Measurements from ENCODE around the gene FBXW8.

The FBXW8 gene

DNA sequence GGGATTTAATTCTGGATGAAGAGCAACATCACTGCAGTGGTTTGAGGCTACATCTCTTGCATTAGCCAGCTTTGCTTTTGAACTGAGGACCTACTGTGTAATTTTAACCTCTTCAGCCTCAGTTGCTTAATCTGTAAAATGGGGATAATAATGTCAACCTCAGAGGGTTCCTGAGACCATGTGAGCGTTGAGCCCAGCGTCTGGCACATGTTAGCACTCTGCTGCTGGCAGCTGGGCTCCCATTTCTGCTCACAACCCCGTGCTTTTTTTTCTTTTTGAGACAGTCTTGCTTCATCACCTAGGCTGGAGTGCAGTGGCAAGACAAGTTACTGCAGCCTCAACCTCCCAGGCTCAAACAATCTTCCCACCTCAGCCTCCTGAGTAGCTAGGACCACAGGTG, 156.9 kb downstream of the FBXW8 start:
- no peak for DNase-seq (ENCODE audit: low spot score)
- TF ChIP-seq, protein P1, sequence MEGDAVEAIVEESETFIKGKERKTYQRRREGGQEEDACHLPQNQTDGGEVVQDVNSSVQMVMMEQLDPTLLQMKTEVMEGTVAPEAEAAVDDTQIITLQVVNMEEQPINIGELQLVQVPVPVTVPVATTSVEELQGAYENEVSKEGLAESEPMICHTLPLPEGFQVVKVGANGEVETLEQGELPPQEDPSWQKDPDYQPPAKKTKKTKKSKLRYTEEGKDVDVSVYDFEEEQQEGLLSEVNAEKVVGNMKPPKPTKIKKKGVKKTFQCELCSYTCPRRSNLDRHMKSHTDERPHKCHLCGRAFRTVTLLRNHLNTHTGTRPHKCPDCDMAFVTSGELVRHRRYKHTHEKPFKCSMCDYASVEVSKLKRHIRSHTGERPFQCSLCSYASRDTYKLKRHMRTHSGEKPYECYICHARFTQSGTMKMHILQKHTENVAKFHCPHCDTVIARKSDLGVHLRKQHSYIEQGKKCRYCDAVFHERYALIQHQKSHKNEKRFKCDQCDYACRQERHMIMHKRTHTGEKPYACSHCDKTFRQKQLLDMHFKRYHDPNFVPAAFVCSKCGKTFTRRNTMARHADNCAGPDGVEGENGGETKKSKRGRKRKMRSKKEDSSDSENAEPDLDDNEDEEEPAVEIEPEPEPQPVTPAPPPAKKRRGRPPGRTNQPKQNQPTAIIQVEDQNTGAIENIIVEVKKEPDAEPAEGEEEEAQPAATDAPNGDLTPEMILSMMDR (IDR thresholded peaks at IDR 0.05; ENCODE audit: extremely low read depth, missing control alignments): no peak

DNA sequence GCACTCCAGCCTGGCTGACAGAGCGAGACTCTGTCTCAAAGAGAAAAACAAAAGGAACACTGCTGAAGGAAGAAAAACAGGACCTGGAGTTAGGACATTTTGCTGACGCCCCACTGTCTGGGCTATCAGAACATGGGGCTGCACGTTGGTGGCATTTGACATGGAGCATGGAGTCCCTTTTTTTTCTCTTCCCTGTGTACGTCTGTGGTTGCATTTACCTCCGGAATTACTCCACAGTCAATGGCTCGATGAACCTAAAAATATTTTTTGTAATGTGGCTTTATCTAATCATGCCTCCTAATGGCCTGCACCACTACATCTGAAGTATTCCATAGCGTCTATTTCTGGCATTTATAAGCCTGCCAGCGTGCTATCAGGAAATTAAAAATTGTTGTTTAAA, 157.7 kb downstream of the FBXW8 start:
- no peak for DNase-seq (ENCODE audit: low spot score)
- TF ChIP-seq, protein P1 (IDR thresholded peaks at IDR 0.05; ENCODE audit: extremely low read depth, missing control alignments): no peak

DNA sequence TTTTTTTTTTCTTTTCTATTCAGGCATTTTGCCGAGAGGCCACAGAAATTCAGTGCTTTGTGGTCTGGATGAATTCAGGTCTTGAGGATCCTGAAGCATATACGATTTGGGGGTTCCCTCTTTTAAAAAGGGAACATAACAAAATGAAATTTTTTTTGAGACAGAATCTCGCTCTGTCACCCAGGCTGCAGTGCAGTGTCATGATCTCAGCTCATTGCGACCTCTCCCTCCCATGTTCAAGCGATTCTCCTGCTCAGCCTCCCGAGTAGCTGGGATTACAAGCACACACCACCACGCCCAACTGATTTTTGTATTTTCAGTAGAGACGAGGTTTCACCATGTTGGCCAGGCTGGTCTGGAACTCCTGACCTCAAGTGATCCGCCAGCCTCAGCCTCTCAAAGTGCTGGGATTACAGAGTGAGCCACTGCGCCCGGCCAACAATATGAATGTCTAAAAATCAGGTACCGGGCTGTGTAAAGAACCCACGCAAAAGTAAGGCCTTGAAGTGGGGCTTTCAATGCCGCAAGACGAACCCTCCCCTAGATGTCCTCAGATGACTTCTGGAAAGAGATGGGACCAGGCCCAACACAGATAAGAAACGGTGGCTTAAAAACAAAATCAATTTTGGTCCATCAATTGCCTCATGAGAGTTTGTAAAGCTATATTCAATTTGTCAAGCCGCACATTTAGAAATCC, 158.5 kb downstream of the FBXW8 start:
- DNase-seq (ENCODE audit: low spot score): no peak
- TF ChIP-seq, protein P1 (IDR thresholded peaks at IDR 0.05; ENCODE audit: extremely low read depth, missing control alignments): no peak

DNA sequence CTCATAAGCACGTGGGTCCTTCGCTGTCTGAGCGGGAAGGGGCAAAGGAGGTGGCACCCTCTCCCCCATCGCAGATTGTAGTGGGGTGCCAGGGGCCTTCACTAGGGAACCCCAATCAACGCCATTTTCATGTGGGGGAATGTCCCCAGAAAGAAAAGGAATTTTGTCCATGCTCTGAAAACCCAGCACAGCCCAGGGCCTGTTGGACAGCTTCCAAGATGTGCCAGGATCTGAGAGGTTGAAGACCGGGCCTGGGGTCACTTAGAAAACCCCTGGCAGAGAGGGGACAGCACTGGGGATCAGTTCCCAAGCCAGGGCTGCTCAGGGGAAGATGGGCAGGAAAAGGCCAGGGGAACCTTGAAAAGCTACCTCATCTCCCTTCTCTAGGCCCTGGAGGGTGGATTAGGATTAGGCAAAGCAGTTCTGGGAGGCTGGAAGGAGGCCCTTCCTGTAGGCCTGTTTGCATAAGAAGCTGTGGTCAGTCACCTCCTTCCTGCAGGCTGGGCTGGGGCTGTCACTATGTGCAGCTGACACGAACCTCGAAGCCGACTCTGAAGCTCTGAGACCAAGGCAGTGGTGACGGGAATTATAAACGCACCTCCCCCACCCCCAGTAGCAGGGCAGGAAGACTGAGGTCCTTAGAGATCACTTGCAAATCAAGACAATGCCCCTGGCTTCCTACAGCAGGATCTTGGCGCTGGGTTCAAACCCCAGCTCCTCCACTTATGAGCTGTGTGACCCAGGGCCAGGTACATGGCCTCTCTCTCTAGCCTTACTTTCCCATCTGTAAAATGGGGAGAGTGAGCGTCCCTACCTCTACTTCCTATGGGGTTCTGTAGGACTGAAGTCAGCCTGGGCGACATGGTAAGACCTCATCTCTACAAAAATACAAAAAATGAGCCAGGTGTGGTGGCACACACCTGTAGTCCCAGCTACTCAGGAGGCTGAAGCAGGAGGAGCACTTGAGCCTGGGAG, 159.5 kb downstream of the FBXW8 start:
- TF ChIP-seq, protein P1 (IDR thresholded peaks at IDR 0.05; ENCODE audit: extremely low read depth, missing control alignments): no peak
- DNase-seq (ENCODE audit: low spot score): no peak

DNA sequence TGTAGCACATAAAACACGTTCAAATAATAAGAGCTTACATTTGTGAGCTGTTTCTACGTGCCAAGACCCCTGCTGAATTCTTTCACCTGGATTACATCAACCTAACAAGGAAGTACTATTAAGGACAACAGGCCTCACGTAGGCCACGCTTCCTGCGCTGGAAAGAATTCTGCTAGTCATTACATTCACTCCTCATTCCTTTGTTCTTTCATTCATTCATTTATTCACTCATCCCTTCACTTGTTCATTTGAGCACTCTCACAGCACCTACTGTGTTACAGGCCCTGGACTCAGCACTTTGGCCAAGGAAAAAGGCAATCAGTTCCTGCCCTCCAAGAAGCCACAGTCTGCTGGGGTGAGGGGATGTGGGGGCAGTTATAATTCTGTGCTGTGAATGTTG, 160.3 kb downstream of the FBXW8 start:
- TF ChIP-seq, protein P1 (IDR thresholded peaks at IDR 0.05; ENCODE audit: extremely low read depth, missing control alignments): no peak
- no peak for DNase-seq (ENCODE audit: low spot score)

DNA sequence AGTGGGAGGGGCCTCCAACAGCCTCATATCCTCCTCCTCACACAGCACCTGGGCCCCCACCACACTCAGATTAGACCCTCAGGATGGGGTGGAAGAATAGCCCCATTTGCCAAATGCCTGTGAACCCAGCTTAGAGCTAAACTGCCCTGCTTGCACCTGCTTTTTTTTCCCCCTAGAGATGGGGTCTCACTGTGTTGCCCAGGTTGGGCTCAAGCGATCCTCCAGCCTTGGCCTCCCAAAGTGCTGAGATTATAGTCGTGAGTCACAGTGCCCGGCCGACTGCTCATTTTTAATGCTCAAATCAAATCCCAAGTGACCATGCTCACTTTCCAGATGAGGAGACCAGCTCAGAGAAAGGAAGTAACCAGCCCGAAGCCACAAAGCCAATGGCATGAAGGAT, 161.4 kb downstream of the FBXW8 start:
- DNase-seq (ENCODE audit: low spot score): no peak
- TF ChIP-seq, protein P1 (IDR thresholded peaks at IDR 0.05; ENCODE audit: extremely low read depth, missing control alignments): no peak

Measured in GM20000 (cell line).